Stimulated activated CD8-positive, alpha-beta memory T cell treated with anti-CD3 and anti-CD28 coated beads, Interleukin-12 subunit alpha, Interleukin-12 subunit beta, amount 100 ng/mL, for 24 hours (primary cell): Measurements from ENCODE around the gene ZDHHC7.
"Not testable (repeated sequence)": the region's sequence is repeated elsewhere in the genome, so short reads cannot be mapped to it uniquely, and the experiment has no call there.

ENCODE experiments used
- DNase-seq: peaks from one replicate; pipeline ENCODE4 v3.0.0-alpha.2; 2020; ENCODE audit errors: extremely low read depth

Gene ZDHHC7

GRCh38 chr16:84938616-84939015 is 72.7 kb downstream of the ZDHHC7 start:
- not testable (repeated sequence) for DNase-seq

GRCh38 chr16:84937196-84938005 is 73.9 kb downstream of the ZDHHC7 start:
- no peak for DNase-seq

GRCh38 chr16:84933774-84934631 is 77.3 kb downstream of the ZDHHC7 start:
- no peak for DNase-seq

GRCh38 chr16:84932681-84933080 is 78.7 kb downstream of the ZDHHC7 start:
- no peak for DNase-seq

GRCh38 chr16:84931506-84931905 is 79.8 kb downstream of the ZDHHC7 start:
- no peak for DNase-seq

GRCh38 chr16:84931107-84931494 is 80.2 kb downstream of the ZDHHC7 start:
- DNase-seq = no peak

GRCh38 chr16:84930298-84931106 is 80.8 kb downstream of the ZDHHC7 start:
- no peak for DNase-seq

- no peak for DNase-seq
Observed at GRCh38 chr16:84929421-84930297, 81.7 kb downstream of the ZDHHC7 start.

GRCh38 chr16:84928679-84929420 is 82.5 kb downstream of the ZDHHC7 start:
- no peak for DNase-seq

GRCh38 chr16:84927621-84928591 is 83.4 kb downstream of the ZDHHC7 start:
- DNase-seq = no peak

- DNase-seq = no peak
Observed at GRCh38 chr16:84926462-84926861, 84.9 kb downstream of the ZDHHC7 start.

GRCh38 chr16:84925773-84926372 is 85.5 kb downstream of the ZDHHC7 start:
- no peak for DNase-seq

GRCh38 chr16:84925092-84925772 is 86.1 kb downstream of the ZDHHC7 start:
- DNase-seq = peak; percentile 27

GRCh38 chr16:84924331-84925091 is 86.8 kb downstream of the ZDHHC7 start:
- no peak for DNase-seq
